HG03432 (cell line): ENCODE measurements around the gene ACOX2.

Experiments used
- ATAC-seq: cut with Tn5 transposase; IDR thresholded peaks from one replicate; pipeline ENCODE4 v1.9.1; 2021; ENCODE audit warnings: mild to moderate bottlenecking, moderate library complexity; ENCODE audit not compliant: unreplicated experiment

ACOX2 gene

GRCh38 chr3:58536501-58537411 lies at the start of gene ACOX2:
TSS of gene ACOX2 (minus strand) at chr3:58537190. CDS start at chr3:58535106, 2,084 bp downstream.
- ATAC-seq = no peak

- peak; percentile 43 for ATAC-seq
Observed at GRCh38 chr3:58585994-58586393, 49.0 kb upstream of the ACOX2 start.

- ATAC-seq = peak; percentile 90
Observed at GRCh38 chr3:58585005-58585786, 48.2 kb upstream of the ACOX2 start.

GRCh38 chr3:58584690-58585004 lies 47.7 kb upstream of the ACOX2 start:
- no peak for ATAC-seq

GRCh38 chr3:58581328-58582091 lies 44.5 kb upstream of the ACOX2 start:
- ATAC-seq = no peak

GRCh38 chr3:58580826-58581327 lies 43.9 kb upstream of the ACOX2 start:
- ATAC-seq = no peak

- no peak for ATAC-seq
Observed at GRCh38 chr3:58578873-58579272, 41.9 kb upstream of the ACOX2 start.

- ATAC-seq = no peak
Observed at GRCh38 chr3:58577269-58577821, 40.4 kb upstream of the ACOX2 start, which contains the start of gene FAM107A. TSS of gene FAM107A (minus strand) at chr3:58577391. CDS start at chr3:58569860, 7,531 bp downstream.

GRCh38 chr3:58576716-58577115 lies 39.7 kb upstream of the ACOX2 start:
- no peak for ATAC-seq

- no peak for ATAC-seq
Observed at GRCh38 chr3:58575971-58576652, 39.1 kb upstream of the ACOX2 start.

GRCh38 chr3:58574682-58575081 lies 37.7 kb upstream of the ACOX2 start:
- no peak for ATAC-seq

- no peak for ATAC-seq
Observed at GRCh38 chr3:58574106-58574505, 37.1 kb upstream of the ACOX2 start.

GRCh38 chr3:58573640-58574039 lies 36.6 kb upstream of the ACOX2 start:
- no peak for ATAC-seq

- no peak for ATAC-seq
Observed at GRCh38 chr3:58572634-58573230, 35.7 kb upstream of the ACOX2 start.

GRCh38 chr3:58572013-58572633 lies 35.1 kb upstream of the ACOX2 start:
- ATAC-seq = no peak

- ATAC-seq = no peak
Observed at GRCh38 chr3:58570851-58571250, 33.9 kb upstream of the ACOX2 start.

- ATAC-seq = no peak
Observed at GRCh38 chr3:58569287-58570001, 32.5 kb upstream of the ACOX2 start.

GRCh38 chr3:58568572-58569286 lies 31.7 kb upstream of the ACOX2 start:
- ATAC-seq = no peak
